Activated CD4-positive, alpha-beta T cell treated with anti-CD3 and anti-CD28 coated beads for 24 hours (primary cell): ENCODE measurements around the gene FAM162B.
"Not testable (repeated sequence)": the region's sequence is repeated elsewhere in the genome, so short reads cannot be mapped to it uniquely, and the experiment has no call there.

Experiments used
- DNase-seq, 2 donors: peaks; one replicate each; pipeline ENCODE4 v3.0.0-alpha.2; 2020; ENCODE audit warnings: low read depth in 2 of 2

FAM162B gene

DNA sequence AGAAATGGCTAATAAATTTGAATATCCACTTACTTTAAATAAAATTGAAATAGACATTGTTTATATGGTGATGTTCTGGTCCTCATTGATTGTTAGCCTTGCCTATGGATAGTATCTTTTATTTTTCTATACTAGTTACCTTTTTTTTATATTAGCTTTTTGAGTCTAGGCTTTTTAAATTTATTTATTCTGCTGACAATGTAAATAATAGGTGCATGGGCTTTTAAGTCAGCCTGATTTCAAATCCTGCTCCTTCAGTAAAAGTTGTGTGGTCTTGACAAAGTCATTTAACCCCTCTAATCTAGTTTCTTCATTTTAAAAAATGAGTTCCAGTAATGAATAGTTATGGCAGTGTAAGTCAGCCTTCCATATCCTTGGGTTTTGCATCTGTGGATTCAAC lies 38.6 kb downstream of the FAM162B start:
- no peak for DNase-seq

DNA sequence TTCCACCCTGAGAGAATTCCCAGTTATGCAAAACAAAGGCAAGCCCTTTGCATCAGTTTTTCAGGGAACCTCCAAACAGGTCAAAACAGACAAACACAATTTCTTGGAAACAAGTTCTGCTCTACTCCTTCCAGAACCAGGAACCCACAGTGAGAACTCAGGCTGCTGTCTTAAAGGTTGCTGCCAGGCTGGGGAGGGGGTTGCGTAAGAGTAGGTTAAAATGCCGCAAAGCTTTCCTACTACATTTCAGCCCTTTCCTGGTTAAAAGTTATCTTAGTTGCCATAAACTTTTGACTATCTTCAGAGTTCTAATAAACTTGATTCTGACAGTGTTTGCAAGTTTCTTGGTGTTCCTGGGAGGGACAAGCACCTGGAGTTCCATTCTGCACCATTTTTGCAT lies 50.8 kb downstream of the FAM162B start:
- no peak for DNase-seq

- no peak for DNase-seq
These were observed 51.2 kb downstream of the FAM162B start for GRCh38 chr6:116714296-116714695.

GRCh38 chr6:116705917-116706316 lies 59.6 kb downstream of the FAM162B start:
- no peak for DNase-seq

GRCh38 chr6:116703888-116704287 lies 61.6 kb downstream of the FAM162B start:
- not testable (repeated sequence) for DNase-seq
